Measurements from ENCODE around the gene SYT17.

DNA sequence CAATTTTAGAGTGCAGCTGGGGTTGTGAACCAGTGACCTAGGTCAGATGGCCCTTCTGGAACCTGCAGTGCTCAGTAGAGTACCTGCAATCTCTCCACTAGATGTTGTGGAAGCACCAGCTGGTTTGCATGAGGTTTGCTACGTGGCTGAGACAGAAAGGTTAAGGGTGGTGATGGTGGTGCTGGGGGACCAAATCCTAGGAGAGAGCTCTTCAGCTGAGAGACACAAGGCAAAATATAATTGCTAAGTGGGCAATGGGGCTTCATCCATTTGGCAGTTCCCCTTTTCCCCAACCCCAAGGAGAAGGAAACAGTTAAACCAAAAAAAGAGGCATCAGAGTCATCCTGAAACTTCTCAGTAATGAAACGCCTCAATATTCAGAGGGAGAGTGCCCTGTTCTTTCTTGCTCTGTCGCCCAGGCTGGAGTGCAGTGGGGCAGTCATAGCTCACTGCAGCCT is 40.3 kb upstream of the SYT17 start:
- TF ChIP-seq, protein P1, sequence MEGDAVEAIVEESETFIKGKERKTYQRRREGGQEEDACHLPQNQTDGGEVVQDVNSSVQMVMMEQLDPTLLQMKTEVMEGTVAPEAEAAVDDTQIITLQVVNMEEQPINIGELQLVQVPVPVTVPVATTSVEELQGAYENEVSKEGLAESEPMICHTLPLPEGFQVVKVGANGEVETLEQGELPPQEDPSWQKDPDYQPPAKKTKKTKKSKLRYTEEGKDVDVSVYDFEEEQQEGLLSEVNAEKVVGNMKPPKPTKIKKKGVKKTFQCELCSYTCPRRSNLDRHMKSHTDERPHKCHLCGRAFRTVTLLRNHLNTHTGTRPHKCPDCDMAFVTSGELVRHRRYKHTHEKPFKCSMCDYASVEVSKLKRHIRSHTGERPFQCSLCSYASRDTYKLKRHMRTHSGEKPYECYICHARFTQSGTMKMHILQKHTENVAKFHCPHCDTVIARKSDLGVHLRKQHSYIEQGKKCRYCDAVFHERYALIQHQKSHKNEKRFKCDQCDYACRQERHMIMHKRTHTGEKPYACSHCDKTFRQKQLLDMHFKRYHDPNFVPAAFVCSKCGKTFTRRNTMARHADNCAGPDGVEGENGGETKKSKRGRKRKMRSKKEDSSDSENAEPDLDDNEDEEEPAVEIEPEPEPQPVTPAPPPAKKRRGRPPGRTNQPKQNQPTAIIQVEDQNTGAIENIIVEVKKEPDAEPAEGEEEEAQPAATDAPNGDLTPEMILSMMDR (IDR thresholded peaks at IDR 0.05) = no peak
- no peak for TF ChIP-seq POLR2A (IDR thresholded peaks at IDR 0.05)
